ENCODE measurements around the gene THAP8. TPM values are rescaled to one million over a fixed set of nuclear protein-coding genes. Genes with fewer than 3 reads are reported as not detected.

THAP8 gene
- total and polyA plus RNA-seq, 2 of the 8 experiments (the other 6 are each of a cell fraction or from before 2014, with no cell fraction given) = 6.0 to 11.1 TPM

- TF ChIP-seq CHD7 (IDR thresholded peaks at IDR 0.05; ENCODE audit: insufficient replicate concordance, low read length) = no peak
- no peak for TF ChIP-seq CTBP2 (IDR thresholded peaks at IDR 0.05; ENCODE audit: borderline replicate concordance, insufficient read depth, insufficient read length, low read length)
- TF ChIP-seq CEBPB (IDR thresholded peaks at IDR 0.05; ENCODE audit: low read depth, low read length) = no peak
- TF ChIP-seq TAF1 (IDR thresholded peaks at IDR 0.05; ENCODE audit: low read depth, low read length) = no peak
- TF ChIP-seq NRF1 (IDR thresholded peaks at IDR 0.05; ENCODE audit: low read depth, low read length) = no peak
- no peak for TF ChIP-seq SP2 (IDR thresholded peaks at IDR 0.05; ENCODE audit: low read length)
Observed at GRCh38 chr19:36028313-36029041, 25.6 kb downstream of the THAP8 start (continued).

Measured in H1 (cell line).